Transverse colon (tissue), 4 donors: ENCODE data around the gene GTF3C1. TPM values are rescaled to one million over a fixed set of nuclear protein-coding genes. Genes with fewer than 3 reads are reported as not detected.

ENCODE experiments used
- DNase-seq: peaks from one replicate; pipeline ENCODE4 v3.0.0-alpha.2; 2019
- H3K27ac ChIP-seq, 4 donors: fragments of 200-600 bp; sonication (generic); 2 replicates each; pipeline ENCODE4 v1.5.1; 2016 to 2018; ENCODE audit warnings: inconsistent platforms in 4 of 4
- H3K27me3 ChIP-seq: fragments of 200-600 bp; sonication (generic); 2 replicates; pipeline ENCODE4 v1.5.1; 2017; ENCODE audit warnings: inconsistent platforms
- H3K36me3 ChIP-seq, 4 donors: fragments of 200-600 bp; sonication (generic); 2 replicates each; pipeline ENCODE4 v1.5.1; 2017 to 2019; ENCODE audit warnings: inconsistent platforms in 4 of 4
- H3K4me1 ChIP-seq, 4 donors: fragments of 200-600 bp; sonication (generic); 2 replicates each; pipeline ENCODE4 v1.5.1; 2017 to 2020; ENCODE audit warnings: inconsistent platforms in 4 of 4
- H3K4me3 ChIP-seq, 4 donors: fragments of 200-600 bp; sonication (generic); 1 replicate in 1 of 4; 2 replicates in 3 of 4; pipeline versions ENCODE4 v1.5.1 to v1.6.1; 2017 to 2019; ENCODE audit warnings: inconsistent platforms in 4 of 4
- H3K9me3 ChIP-seq, 2 donors: fragments of 200-600 bp; sonication (generic); 2 replicates each; pipeline ENCODE4 v1.5.1; 2017 to 2019; ENCODE audit warnings: inconsistent platforms in 2 of 2
- EP300 ChIP-seq: sonication (generic); formaldehyde crosslinking; IDR thresholded peaks from one replicate; pipeline ENCODE4 v1.6.1; 2017; ENCODE audit warnings: antibody characterized with exemption, low read depth
- POLR2A ChIP-seq: fragments of 450-650 bp; IDR thresholded peaks from one replicate; pipeline ENCODE4 v1.6.1; 2016; ENCODE audit warnings: antibody characterized with exemption, mild to moderate bottlenecking, moderate library complexity
- POLR2AphosphoS5 ChIP-seq, 3 donors: sonication (generic); formaldehyde crosslinking; IDR thresholded peaks; one replicate each; pipeline ENCODE4 v1.6.1; 2016; ENCODE audit warnings: antibody characterized with exemption in 3 of 3
- WGBS, 2 donors: methylation state at CpG; one replicate each; pipeline ENCODE4 v1.1.5; 2018; ENCODE audit warnings: low coverage in 1 of 2; 5-methylcytosine and 5-hydroxymethylcytosine counted together
- in situ Hi-C, 4 donors: fragments of 200-750 bp; cut with MboI; loops; one replicate each; pipeline versions ENCODE4 v1.15.0 to v1.15.1; 2017; ENCODE audit warnings: low sequenced_read_pairs in 3 of 4, low pct_ligation_motif_present in 1 of 4, low pct_unique_long_range_greater_than_20kb in 1 of 4
- intact Hi-C: fragments of 100-400 bp; cut with DNase I; formaldehyde crosslinking; loops from one replicate; pipeline ENCODE4 v1.15.1; 2023; ENCODE audit warnings: low total_unique reads
- total RNA-seq, 4 donors: library from RNA; depleted of rRNA; stranded (reverse); fragments of >200 nt; gene quantifications; one replicate each; pipeline ENCODE4 v1.1.0, GENCODE V29; 2016
- TF ChIP-seq, protein P1 (sequence below), 5 experiments: fragments of 200-600 bp in 3 of 5; fragments of 450-650 bp in 2 of 5; sonication (generic) in 3 of 5; IDR thresholded peaks; 1 replicate in 2 of 5; 2 replicates in 3 of 5; pipeline ENCODE4 v1.5.1; 2016 to 2017; ENCODE audit warnings: antibody characterized with exemption in 5 of 5, inconsistent platforms in 3 of 5, mild to moderate bottlenecking in 2 of 5, moderate library complexity in 1 of 5

GTF3C1 gene
- total RNA-seq, 4 donors from 2014 or later: 49.6 to 129 (median 60.1) TPM

- Histone ChIP-seq H3K27ac (no peak overlapping the region), H3K4me1 (no peaks in the 10 kb centered on the region), H3K27me3 (no peaks in the 10 kb centered on the region), H3K4me3 (no peak overlapping the region), H3K9me3 (no peaks in the 10 kb centered on the region), H3K36me3 (peaks cover 0 to 72% (median 30%) of the 10 kb centered on the region in 4 donors)
- intact Hi-C loops: no loop called here
- no peak for DNase-seq
- TF ChIP-seq EP300 (no peak), POLR2A (no peak)
- TF ChIP-seq, protein P1, sequence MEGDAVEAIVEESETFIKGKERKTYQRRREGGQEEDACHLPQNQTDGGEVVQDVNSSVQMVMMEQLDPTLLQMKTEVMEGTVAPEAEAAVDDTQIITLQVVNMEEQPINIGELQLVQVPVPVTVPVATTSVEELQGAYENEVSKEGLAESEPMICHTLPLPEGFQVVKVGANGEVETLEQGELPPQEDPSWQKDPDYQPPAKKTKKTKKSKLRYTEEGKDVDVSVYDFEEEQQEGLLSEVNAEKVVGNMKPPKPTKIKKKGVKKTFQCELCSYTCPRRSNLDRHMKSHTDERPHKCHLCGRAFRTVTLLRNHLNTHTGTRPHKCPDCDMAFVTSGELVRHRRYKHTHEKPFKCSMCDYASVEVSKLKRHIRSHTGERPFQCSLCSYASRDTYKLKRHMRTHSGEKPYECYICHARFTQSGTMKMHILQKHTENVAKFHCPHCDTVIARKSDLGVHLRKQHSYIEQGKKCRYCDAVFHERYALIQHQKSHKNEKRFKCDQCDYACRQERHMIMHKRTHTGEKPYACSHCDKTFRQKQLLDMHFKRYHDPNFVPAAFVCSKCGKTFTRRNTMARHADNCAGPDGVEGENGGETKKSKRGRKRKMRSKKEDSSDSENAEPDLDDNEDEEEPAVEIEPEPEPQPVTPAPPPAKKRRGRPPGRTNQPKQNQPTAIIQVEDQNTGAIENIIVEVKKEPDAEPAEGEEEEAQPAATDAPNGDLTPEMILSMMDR (IDR thresholded peaks at IDR 0.05): no peak
- 92 to 95% methylated on average over 6 to 19 of the region's 19 CpGs for WGBS, 2 donors
- in situ Hi-C loops: no loop called here
These were observed 78.1 kb downstream of the GTF3C1 start for GRCh38 chr16:27471661-27472060.

GRCh38 chr16:27470567-27471431 is 78.9 kb downstream of the GTF3C1 start:
- Histone ChIP-seq H3K9me3 (no peaks in the 10 kb centered on the region), H3K4me3 (no peak overlapping the region), H3K27me3 (no peaks in the 10 kb centered on the region), H3K27ac (no peak overlapping the region), H3K36me3 (peaks cover 0 to 68% (median 29%) of the 10 kb centered on the region in 4 donors), H3K4me1 (no peaks in the 10 kb centered on the region)
- TF ChIP-seq POLR2AphosphoS5 (IDR thresholded peaks at IDR 0.05) (no peak), POLR2A (no peak), EP300 (no peak)
- TF ChIP-seq, protein P1 (IDR thresholded peaks at IDR 0.05): no peak
- DNase-seq: no peak
- 49 to 87% methylated on average over 6 to 28 of the region's 28 CpGs for WGBS, 2 donors
- intact Hi-C loops: no loop called here
- in situ Hi-C loops: no loop called here

- Histone ChIP-seq H3K36me3 (peaks cover 0 to 67% (median 32%) of the 10 kb centered on the region in 4 donors), H3K9me3 (no peaks in the 10 kb centered on the region), H3K4me1 (no peaks in the 10 kb centered on the region), H3K27ac (no peak overlapping the region), H3K4me3 (no peak overlapping the region), H3K27me3 (no peaks in the 10 kb centered on the region)
- 96 to 100% methylated on average over 2 to 22 of the region's 22 CpGs for WGBS, 2 donors
- in situ Hi-C loops (no loop called here), intact Hi-C loops (no loop called here)
- no peak for DNase-seq
- TF ChIP-seq POLR2A (no peak), EP300 (no peak), POLR2AphosphoS5 (IDR thresholded peaks at IDR 0.05) (no peak)
- TF ChIP-seq, protein P1 (IDR thresholded peaks at IDR 0.05): no peak
These were observed 80.7 kb downstream of the GTF3C1 start for GRCh38 chr16:27468941-27469531.

- whole genome bisulfite sequencing, 2 donors: 84% methylated on average over 7 of the region's 8 CpGs; no CpG with 5 or more reads in 1 of the 2 donors
These were observed 84.2 kb downstream of the GTF3C1 start for GRCh38 chr16:27465483-27465879.

More at GRCh38 chr16:27465483-27465879, 84.2 kb downstream of the GTF3C1 start:
- no peak overlapping the region for H3K4me3 ChIP-seq
- H3K27me3 ChIP-seq: no peaks in the 10 kb centered on the region
- H3K27ac ChIP-seq: no peak overlapping the region
- no peaks in the 10 kb centered on the region for H3K4me1 ChIP-seq
- in situ Hi-C loops: no loop called here
- no peaks in the 10 kb centered on the region for H3K9me3 ChIP-seq
- TF ChIP-seq, protein P1 (IDR thresholded peaks at IDR 0.05): no peak
- no peak for TF ChIP-seq POLR2A
- TF ChIP-seq EP300: no peak
- TF ChIP-seq POLR2AphosphoS5 (IDR thresholded peaks at IDR 0.05): no peak
- H3K36me3 ChIP-seq: peaks cover 0 to 76% (median 37%) of the 10 kb centered on the region in 4 donors
- DNase-seq: no peak
- intact Hi-C loops: no loop called here
